Measurements from ENCODE around the gene DLG2.
A peak's percentile ranks its signal among the peaks of the same experiment; 100 is the strongest.

DNA sequence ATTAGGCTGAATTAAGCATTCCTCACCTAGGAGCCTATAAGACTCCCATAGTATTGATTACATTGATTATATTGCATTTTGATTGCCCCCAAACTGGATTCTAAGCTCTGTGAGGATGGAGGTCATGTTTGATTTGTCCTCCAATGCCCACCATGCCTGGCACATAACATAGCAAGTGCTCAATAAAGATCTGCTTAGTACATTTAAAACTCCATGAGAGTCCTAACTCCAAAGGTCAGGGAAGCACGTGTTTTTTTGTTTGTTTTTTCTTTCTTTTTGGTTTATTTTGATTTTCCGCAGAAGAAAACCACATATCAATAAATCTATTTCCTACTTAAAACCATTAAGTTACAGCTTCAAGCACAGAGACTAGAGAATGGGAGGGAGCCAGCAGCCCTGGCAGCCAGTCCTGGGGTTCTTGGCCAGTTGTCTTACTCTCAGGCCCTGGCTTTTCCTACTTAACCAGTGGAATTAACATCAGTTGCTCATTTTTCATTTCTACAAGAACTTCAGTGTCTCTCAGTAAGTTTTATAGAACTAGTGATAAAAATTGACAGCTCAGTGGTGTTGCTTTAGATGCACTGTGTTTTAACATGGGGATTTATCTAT lies 1911.1 kb downstream of the DLG2 start:
- TF ChIP-seq, protein P1, sequence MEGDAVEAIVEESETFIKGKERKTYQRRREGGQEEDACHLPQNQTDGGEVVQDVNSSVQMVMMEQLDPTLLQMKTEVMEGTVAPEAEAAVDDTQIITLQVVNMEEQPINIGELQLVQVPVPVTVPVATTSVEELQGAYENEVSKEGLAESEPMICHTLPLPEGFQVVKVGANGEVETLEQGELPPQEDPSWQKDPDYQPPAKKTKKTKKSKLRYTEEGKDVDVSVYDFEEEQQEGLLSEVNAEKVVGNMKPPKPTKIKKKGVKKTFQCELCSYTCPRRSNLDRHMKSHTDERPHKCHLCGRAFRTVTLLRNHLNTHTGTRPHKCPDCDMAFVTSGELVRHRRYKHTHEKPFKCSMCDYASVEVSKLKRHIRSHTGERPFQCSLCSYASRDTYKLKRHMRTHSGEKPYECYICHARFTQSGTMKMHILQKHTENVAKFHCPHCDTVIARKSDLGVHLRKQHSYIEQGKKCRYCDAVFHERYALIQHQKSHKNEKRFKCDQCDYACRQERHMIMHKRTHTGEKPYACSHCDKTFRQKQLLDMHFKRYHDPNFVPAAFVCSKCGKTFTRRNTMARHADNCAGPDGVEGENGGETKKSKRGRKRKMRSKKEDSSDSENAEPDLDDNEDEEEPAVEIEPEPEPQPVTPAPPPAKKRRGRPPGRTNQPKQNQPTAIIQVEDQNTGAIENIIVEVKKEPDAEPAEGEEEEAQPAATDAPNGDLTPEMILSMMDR (IDR thresholded peaks at IDR 0.05; ENCODE audit: low read depth, low read length, missing input control) = no peak
- TF ChIP-seq, protein P2, sequence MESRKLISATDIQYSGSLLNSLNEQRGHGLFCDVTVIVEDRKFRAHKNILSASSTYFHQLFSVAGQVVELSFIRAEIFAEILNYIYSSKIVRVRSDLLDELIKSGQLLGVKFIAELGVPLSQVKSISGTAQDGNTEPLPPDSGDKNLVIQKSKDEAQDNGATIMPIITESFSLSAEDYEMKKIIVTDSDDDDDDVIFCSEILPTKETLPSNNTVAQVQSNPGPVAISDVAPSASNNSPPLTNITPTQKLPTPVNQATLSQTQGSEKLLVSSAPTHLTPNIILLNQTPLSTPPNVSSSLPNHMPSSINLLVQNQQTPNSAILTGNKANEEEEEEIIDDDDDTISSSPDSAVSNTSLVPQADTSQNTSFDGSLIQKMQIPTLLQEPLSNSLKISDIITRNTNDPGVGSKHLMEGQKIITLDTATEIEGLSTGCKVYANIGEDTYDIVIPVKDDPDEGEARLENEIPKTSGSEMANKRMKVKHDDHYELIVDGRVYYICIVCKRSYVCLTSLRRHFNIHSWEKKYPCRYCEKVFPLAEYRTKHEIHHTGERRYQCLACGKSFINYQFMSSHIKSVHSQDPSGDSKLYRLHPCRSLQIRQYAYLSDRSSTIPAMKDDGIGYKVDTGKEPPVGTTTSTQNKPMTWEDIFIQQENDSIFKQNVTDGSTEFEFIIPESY (IDR thresholded peaks at IDR 0.05) = no peak
- no peak for TF ChIP-seq RAD21 (IDR thresholded peaks at IDR 0.05)
- TF ChIP-seq, protein P3, sequence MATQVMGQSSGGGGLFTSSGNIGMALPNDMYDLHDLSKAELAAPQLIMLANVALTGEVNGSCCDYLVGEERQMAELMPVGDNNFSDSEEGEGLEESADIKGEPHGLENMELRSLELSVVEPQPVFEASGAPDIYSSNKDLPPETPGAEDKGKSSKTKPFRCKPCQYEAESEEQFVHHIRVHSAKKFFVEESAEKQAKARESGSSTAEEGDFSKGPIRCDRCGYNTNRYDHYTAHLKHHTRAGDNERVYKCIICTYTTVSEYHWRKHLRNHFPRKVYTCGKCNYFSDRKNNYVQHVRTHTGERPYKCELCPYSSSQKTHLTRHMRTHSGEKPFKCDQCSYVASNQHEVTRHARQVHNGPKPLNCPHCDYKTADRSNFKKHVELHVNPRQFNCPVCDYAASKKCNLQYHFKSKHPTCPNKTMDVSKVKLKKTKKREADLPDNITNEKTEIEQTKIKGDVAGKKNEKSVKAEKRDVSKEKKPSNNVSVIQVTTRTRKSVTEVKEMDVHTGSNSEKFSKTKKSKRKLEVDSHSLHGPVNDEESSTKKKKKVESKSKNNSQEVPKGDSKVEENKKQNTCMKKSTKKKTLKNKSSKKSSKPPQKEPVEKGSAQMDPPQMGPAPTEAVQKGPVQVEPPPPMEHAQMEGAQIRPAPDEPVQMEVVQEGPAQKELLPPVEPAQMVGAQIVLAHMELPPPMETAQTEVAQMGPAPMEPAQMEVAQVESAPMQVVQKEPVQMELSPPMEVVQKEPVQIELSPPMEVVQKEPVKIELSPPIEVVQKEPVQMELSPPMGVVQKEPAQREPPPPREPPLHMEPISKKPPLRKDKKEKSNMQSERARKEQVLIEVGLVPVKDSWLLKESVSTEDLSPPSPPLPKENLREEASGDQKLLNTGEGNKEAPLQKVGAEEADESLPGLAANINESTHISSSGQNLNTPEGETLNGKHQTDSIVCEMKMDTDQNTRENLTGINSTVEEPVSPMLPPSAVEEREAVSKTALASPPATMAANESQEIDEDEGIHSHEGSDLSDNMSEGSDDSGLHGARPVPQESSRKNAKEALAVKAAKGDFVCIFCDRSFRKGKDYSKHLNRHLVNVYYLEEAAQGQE (IDR thresholded peaks at IDR 0.05) = no peak
- TF ChIP-seq, protein P4, sequence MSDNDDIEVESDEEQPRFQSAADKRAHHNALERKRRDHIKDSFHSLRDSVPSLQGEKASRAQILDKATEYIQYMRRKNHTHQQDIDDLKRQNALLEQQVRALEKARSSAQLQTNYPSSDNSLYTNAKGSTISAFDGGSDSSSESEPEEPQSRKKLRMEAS (IDR thresholded peaks at IDR 0.05) = no peak
- no peak for TF ChIP-seq GABPA (IDR thresholded peaks at IDR 0.05 in 1 of 2, conservative IDR thresholded peaks at IDR 0.05 in 1 of 2)
- TF ChIP-seq TAF1 (conservative IDR thresholded peaks at IDR 0.05) = no peak
- TF ChIP-seq SP1 (IDR thresholded peaks at IDR 0.05) = no peak
- no peak for TF ChIP-seq FOXA1 (IDR thresholded peaks at IDR 0.05)
- no peak for TF ChIP-seq YY1 (IDR thresholded peaks at IDR 0.05)
- TF ChIP-seq, protein P5, sequence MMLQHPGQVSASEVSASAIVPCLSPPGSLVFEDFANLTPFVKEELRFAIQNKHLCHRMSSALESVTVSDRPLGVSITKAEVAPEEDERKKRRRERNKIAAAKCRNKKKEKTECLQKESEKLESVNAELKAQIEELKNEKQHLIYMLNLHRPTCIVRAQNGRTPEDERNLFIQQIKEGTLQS (IDR thresholded peaks at IDR 0.05) = no peak
- TF ChIP-seq EGR1 (IDR thresholded peaks at IDR 0.05; ENCODE audit: low read depth in 2 of 2) = no peak
- peak in 1 of 2 donors; percentile 57 for TF ChIP-seq HNF4A (conservative IDR thresholded peaks at IDR 0.05)
- TF ChIP-seq JUND (IDR thresholded peaks at IDR 0.05) = no peak
